ENCODE results near the gene SIK2. TPM values are rescaled to one million over a fixed set of nuclear protein-coding genes. Genes with fewer than 3 reads are reported as not detected.

The SIK2 gene
- total and polyA plus RNA-seq, 4 experiments from 2014 or later, result 0.04 to 13.8 (median 6.6) TPM

DNA sequence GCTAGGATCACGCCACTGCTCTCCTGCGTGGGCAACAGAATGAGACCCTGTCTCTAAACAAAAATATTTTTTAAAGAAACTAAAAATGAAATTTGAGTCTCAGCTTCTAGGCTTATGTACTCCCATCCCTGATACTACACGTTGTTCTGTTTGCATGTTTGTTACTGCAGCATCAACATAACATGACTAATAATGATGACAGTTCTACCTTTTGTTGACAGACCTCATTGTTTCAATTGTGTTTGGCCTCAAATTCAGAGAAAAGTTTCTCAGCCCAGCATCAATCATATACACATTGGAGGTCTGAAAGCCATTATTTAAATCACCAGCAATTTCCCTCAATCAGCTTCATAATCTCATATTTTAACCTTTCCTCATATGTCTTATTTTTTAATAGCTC lies 40.9 kb upstream of the SIK2 start:
- H3K9me3 ChIP-seq (ENCODE audit: control insufficient read depth in 1 of 2, low read length in 2 of 2), result no peaks in the 10 kb centered on the region
- no peaks in the 10 kb centered on the region for H3K27me3 Mint-ChIP-seq
- no peak for DNase-seq
- ChIA-PET POLR2A (ENCODE audit: partially characterized antibody) (interaction anchor here (1.2 kb wide), 1 partner anchor 8 kb away, joined by 3 read pairs; no protein-coding TSS in a partner anchor), CTCF (ENCODE audit: partially characterized antibody) (interaction anchor here (0.8 to 4.6 kb wide), 5 partner anchors 217 to 304 kb away, joined by 3 to 23 read pairs (median 7); no protein-coding TSS in a partner anchor)
- no peaks in the 10 kb centered on the region for H3K36me3 ChIP-seq (ENCODE audit: insufficient read depth, low read length)
- peaks cover 0 to 10% (median 6%) of the 10 kb centered on the region in 8 donors for H3K9me3 Mint-ChIP-seq
- H3K27ac ChIP-seq (ENCODE audit: low read depth, low read length), result no peak overlapping the region
- no peaks in the 10 kb centered on the region for H3K4me1 ChIP-seq (ENCODE audit: insufficient read depth, low read length)
- no peak overlapping the region for H3K27ac Mint-ChIP-seq
- no peaks in the 10 kb centered on the region for H3K36me3 Mint-ChIP-seq
- no peaks in the 10 kb centered on the region for H3K27me3 ChIP-seq (ENCODE audit: insufficient read depth, low read length)
- intact Hi-C loops (cut with micrococcal nuclease), result no loop called here
- no peak overlapping the region for H3K4me3 ChIP-seq (ENCODE audit: low read length in 2 of 2)
- no peaks in the 10 kb centered on the region for H3K4me1 Mint-ChIP-seq
- no peak overlapping the region for H3K4me3 Mint-ChIP-seq

DNA sequence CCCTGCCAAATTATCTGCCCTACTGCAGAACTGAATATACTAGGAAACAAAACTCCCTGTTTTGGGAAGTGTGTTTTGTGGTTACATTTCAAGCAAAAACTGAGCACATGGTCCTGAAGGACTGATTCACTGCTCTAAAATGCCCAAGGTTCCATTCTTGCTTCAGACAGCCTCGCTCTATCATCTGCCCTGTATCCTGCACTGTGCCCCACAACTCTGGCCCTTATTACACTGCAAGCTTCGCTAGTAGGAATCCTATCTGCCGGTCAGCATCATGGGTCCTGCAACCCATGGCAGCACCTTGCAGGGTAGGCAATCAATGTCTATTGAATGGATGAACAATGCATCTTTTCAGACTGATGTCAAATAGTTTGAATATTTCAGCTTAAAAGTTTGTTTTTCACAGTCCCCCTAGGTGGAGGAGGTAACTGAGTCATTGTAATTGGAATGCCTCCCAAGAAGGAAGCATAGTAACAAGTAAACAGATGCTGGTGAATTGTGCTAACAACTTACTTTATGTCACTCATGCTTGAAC lies 40.4 kb upstream of the SIK2 start:
- no peaks in the 10 kb centered on the region for H3K4me1 Mint-ChIP-seq
- H3K27ac ChIP-seq (ENCODE audit: low read depth, low read length), result no peak overlapping the region
- intact Hi-C loops (cut with micrococcal nuclease), result no loop called here
- H3K27ac Mint-ChIP-seq, result no peak overlapping the region
- no peak overlapping the region for H3K4me3 ChIP-seq (ENCODE audit: low read length in 2 of 2)
- H3K4me1 ChIP-seq (ENCODE audit: insufficient read depth, low read length), result no peaks in the 10 kb centered on the region
- no peaks in the 10 kb centered on the region for H3K36me3 ChIP-seq (ENCODE audit: insufficient read depth, low read length)
- H3K9me3 ChIP-seq (ENCODE audit: control insufficient read depth in 1 of 2, low read length in 2 of 2), result no peaks in the 10 kb centered on the region
- POLR2A ChIA-PET (ENCODE audit: partially characterized antibody), result interaction anchor here (1.2 kb wide), 1 partner anchor 8 kb away, joined by 3 read pairs; no protein-coding TSS in a partner anchor
- no peaks in the 10 kb centered on the region for H3K36me3 Mint-ChIP-seq
- no peaks in the 10 kb centered on the region for H3K27me3 Mint-ChIP-seq
- no peak for DNase-seq
- no peaks in the 10 kb centered on the region for H3K27me3 ChIP-seq (ENCODE audit: insufficient read depth, low read length)
- CTCF ChIA-PET (ENCODE audit: partially characterized antibody), result interaction anchor here (0.8 to 4.6 kb wide), 5 partner anchors 217 to 283 kb away, joined by 3 to 23 read pairs (median 7); no protein-coding TSS in a partner anchor
- no peak overlapping the region for H3K4me3 Mint-ChIP-seq
- peaks cover 0 to 4% (median 1%) of the 10 kb centered on the region in 8 donors for H3K9me3 Mint-ChIP-seq

DNA sequence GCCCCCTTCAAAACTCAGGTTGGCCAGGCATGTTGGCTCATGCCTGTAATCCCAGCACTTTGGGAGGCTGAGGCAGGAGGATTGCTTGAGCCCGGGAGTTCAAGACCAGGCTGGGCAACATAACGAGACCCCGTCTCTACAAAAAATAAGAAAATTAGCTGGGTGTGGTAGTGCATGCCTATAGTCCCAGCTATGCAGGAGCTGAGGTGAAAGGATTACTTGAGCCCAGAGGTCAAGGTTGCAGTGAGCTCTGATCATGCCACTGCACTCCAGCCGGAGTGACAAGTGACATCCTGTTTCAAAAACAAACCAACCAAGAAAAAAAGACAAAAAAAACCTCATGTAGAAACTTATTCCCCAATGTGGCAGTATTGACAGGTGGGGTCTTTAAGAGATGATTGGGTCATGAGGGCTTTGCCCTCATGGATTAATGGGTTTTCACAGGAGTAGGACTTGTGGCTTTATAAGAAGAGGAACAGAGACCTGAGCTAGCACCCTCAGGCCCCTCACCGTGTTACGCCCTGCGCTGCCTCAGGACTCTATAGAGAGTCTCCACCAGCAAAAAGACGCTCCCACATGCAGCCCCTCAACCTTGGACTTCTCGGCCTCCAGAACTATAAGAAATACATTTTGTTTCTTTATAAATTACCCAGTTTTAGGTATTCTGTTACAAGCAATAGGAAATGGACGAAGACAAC lies 39.4 kb upstream of the SIK2 start:
- Histone ChIP-seq H3K36me3 (ENCODE audit: insufficient read depth, low read length) (no peaks in the 10 kb centered on the region), H3K4me1 (ENCODE audit: insufficient read depth, low read length) (no peaks in the 10 kb centered on the region), H3K27me3 (ENCODE audit: insufficient read depth, low read length) (no peaks in the 10 kb centered on the region), H3K27ac (ENCODE audit: low read depth, low read length) (no peak overlapping the region), H3K9me3 (ENCODE audit: control insufficient read depth in 1 of 2, low read length in 2 of 2) (no peaks in the 10 kb centered on the region), H3K4me3 (ENCODE audit: low read length in 2 of 2) (no peak overlapping the region)
- Mint-ChIP-seq H3K27ac (no peak overlapping the region), H3K4me1 (no peaks in the 10 kb centered on the region), H3K9me3 (no peaks in the 10 kb centered on the region), H3K36me3 (no peaks in the 10 kb centered on the region), H3K27me3 (no peaks in the 10 kb centered on the region), H3K4me3 (no peak overlapping the region)
- DNase-seq, result no peak
- CTCF ChIA-PET (ENCODE audit: partially characterized antibody), result interaction anchor here (0.8 to 4.6 kb wide), 5 partner anchors 213 to 283 kb away, joined by 3 to 23 read pairs (median 5); no protein-coding TSS in a partner anchor
- intact Hi-C loops (cut with micrococcal nuclease), result no loop called here
- POLR2A ChIA-PET (ENCODE audit: partially characterized antibody), result no interaction called here

DNA sequence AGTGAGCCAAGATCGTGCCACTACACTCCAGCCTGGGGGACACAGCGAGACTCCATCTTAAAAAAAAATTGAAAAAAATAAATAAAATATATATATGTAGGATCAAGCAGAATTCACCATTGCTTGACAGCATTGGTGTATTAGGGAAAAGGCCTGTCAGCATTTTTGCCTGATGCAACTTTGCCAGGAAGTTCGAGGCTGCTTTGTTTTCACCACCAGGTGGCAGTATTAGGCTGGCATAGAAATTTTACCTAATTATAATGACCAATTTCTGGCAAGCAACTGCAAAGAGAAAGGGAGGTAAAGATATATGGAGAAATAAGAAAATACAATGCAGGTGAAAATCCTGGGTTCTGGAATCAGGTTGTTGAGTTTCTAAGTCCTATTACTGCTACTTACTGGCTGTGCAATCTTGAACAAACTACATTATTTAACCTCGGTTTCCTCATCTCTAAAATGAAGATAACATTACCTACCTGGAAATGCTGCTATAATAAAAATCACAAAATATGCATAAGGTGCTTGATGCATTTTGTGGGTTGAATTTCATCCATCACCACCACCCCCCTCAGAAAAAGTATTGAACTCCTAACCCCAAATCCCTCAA lies 37.0 kb upstream of the SIK2 start:
- H3K27me3 Mint-ChIP-seq, result peaks cover 0 to 4% of the 10 kb centered on the region in 2 donors

DNA sequence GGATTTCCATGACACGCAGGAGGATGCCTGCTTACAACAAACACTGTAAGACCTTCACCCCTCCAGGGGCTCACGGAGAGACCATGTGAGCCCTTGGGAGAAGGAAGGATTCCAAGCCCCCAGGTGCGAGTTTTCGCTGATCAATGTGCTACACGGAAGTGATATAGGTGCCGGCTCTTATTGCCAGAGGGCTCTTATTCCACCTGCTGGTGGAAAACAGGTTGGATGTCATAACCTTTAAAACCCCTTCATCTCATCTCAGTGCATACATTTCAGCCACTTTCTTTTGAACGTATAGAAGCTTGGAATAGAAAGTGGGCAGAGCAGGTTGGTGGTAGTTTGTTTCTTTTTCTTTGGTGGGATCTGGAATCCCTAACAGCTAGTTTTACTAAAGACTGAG lies 35.9 kb upstream of the SIK2 start:
- H3K4me1 Mint-ChIP-seq, result no peaks in the 10 kb centered on the region
- Histone ChIP-seq H3K9me3 (ENCODE audit: control insufficient read depth in 1 of 2, low read length in 2 of 2) (no peaks in the 10 kb centered on the region), H3K36me3 (ENCODE audit: insufficient read depth, low read length) (no peaks in the 10 kb centered on the region), H3K27ac (ENCODE audit: low read depth, low read length) (no peak overlapping the region), H3K4me1 (ENCODE audit: insufficient read depth, low read length) (no peaks in the 10 kb centered on the region), H3K4me3 (ENCODE audit: low read length in 2 of 2) (no peak overlapping the region), H3K27me3 (ENCODE audit: insufficient read depth, low read length) (no peaks in the 10 kb centered on the region)
- ChIA-PET CTCF (ENCODE audit: partially characterized antibody) (interaction anchor here (0.7 to 3.6 kb wide), 15 partner anchors 12 to 295 kb away, joined by 3 to 38 read pairs (median 3); no protein-coding TSS in a partner anchor), POLR2A (ENCODE audit: partially characterized antibody) (no interaction called here)
- intact Hi-C loops (cut with micrococcal nuclease), result no loop called here
- H3K36me3 Mint-ChIP-seq, result no peaks in the 10 kb centered on the region
- H3K9me3 Mint-ChIP-seq, result no peaks in the 10 kb centered on the region
- no peak overlapping the region for H3K27ac Mint-ChIP-seq
- no peak overlapping the region for H3K4me3 Mint-ChIP-seq
- no peak for DNase-seq
- H3K27me3 Mint-ChIP-seq, result peaks cover 3 to 6% of the 10 kb centered on the region in 2 donors

More for the DNA sequence above, 37.0 kb upstream of the SIK2 start:
- no peak overlapping the region for H3K4me3 ChIP-seq (ENCODE audit: low read length in 2 of 2)
- ChIA-PET POLR2A (ENCODE audit: partially characterized antibody) (no interaction called here), CTCF (ENCODE audit: partially characterized antibody) (interaction anchor here (1.0 to 4.6 kb wide), 7 partner anchors 211 to 282 kb away, joined by 3 to 38 read pairs (median 5); no protein-coding TSS in a partner anchor)
- H3K36me3 ChIP-seq (ENCODE audit: insufficient read depth, low read length), result no peaks in the 10 kb centered on the region
- Mint-ChIP-seq H3K9me3 (no peaks in the 10 kb centered on the region), H3K4me3 (no peak overlapping the region), H3K36me3 (no peaks in the 10 kb centered on the region), H3K27ac (no peak overlapping the region), H3K4me1 (no peaks in the 10 kb centered on the region)
- H3K27ac ChIP-seq (ENCODE audit: low read depth, low read length), result no peak overlapping the region
- H3K27me3 ChIP-seq (ENCODE audit: insufficient read depth, low read length), result no peaks in the 10 kb centered on the region
- H3K9me3 ChIP-seq (ENCODE audit: control insufficient read depth in 1 of 2, low read length in 2 of 2), result no peaks in the 10 kb centered on the region
- DNase-seq, result peak; percentile 47 to 58 (median 57)
- H3K4me1 ChIP-seq (ENCODE audit: insufficient read depth, low read length), result no peaks in the 10 kb centered on the region
- intact Hi-C loops (cut with micrococcal nuclease), result loop anchor here (1.0 kb wide), 2 partner anchors 212 to 276 kb away; no protein-coding TSS in a partner anchor

DNA sequence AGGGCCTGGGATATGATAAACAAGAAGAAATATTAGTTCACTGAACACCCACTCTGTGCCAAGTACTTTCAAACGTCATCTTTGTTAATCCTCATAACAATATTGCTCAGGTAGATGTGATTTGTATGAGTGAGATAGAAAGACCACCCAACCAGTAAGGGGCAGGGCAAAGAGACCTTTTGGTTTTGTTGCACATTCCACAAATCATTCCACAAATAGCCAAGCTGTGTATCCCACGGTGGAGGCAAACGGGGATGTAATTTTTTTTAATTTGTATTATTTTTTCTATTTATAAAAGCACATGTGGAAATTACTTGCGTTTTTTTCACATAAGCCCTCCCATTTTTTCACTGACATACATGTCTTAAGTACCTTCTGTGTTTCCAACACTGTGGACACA lies 32.8 kb upstream of the SIK2 start:
- Histone ChIP-seq H3K4me1 (ENCODE audit: insufficient read depth, low read length) (no peaks in the 10 kb centered on the region), H3K36me3 (ENCODE audit: insufficient read depth, low read length) (no peaks in the 10 kb centered on the region), H3K27ac (ENCODE audit: low read depth, low read length) (no peak overlapping the region), H3K4me3 (ENCODE audit: low read length in 2 of 2) (no peak overlapping the region), H3K27me3 (ENCODE audit: insufficient read depth, low read length) (no peaks in the 10 kb centered on the region), H3K9me3 (ENCODE audit: control insufficient read depth in 1 of 2, low read length in 2 of 2) (no peaks in the 10 kb centered on the region)
- ChIA-PET POLR2A (ENCODE audit: partially characterized antibody) (interaction anchor here (0.7 kb wide), 1 partner anchor 545 kb away, joined by 3 read pairs; no protein-coding TSS in a partner anchor), CTCF (ENCODE audit: partially characterized antibody) (interaction anchor here (0.7 to 0.8 kb wide), 2 partner anchors 11 to 195 kb away, joined by 3 read pairs; no protein-coding TSS in a partner anchor)
- H3K27ac Mint-ChIP-seq, result no peak overlapping the region
- intact Hi-C loops (cut with micrococcal nuclease), result no loop called here
- no peaks in the 10 kb centered on the region for H3K9me3 Mint-ChIP-seq
- H3K4me3 Mint-ChIP-seq, result no peak overlapping the region
- no peak for DNase-seq
- H3K36me3 Mint-ChIP-seq, result no peaks in the 10 kb centered on the region
- H3K4me1 Mint-ChIP-seq, result no peaks in the 10 kb centered on the region
- peaks cover 4 to 9% of the 10 kb centered on the region in 2 donors for H3K27me3 Mint-ChIP-seq

DNA sequence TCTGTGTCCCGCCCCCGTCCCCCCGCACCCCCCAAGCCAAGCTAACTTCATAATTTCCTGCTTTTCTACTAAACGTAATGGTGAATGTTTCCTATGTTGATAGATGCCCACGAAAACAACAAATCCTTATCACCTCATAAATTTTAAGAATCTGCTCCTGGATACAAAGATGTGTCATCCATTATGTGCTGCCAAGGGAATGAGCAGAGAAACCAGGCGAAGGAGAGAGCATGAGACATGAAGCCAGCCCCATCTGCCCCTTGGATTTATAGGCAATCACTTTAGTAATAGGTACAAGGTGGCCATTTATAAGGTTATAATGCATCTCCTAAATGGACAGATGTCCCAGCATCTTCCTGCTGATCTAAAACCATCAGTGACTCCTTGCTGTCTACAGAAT lies 31.5 kb upstream of the SIK2 start:
- no peak for DNase-seq
- Mint-ChIP-seq H3K27ac (no peak overlapping the region), H3K4me3 (no peak overlapping the region), H3K9me3 (no peaks in the 10 kb centered on the region), H3K4me1 (no peaks in the 10 kb centered on the region), H3K27me3 (peaks cover 4 to 9% of the 10 kb centered on the region in 2 donors), H3K36me3 (no peaks in the 10 kb centered on the region)
- Histone ChIP-seq H3K36me3 (ENCODE audit: insufficient read depth, low read length) (no peaks in the 10 kb centered on the region), H3K9me3 (ENCODE audit: control insufficient read depth in 1 of 2, low read length in 2 of 2) (no peaks in the 10 kb centered on the region), H3K27me3 (ENCODE audit: insufficient read depth, low read length) (no peaks in the 10 kb centered on the region), H3K27ac (ENCODE audit: low read depth, low read length) (no peak overlapping the region), H3K4me3 (ENCODE audit: low read length in 2 of 2) (no peak overlapping the region), H3K4me1 (ENCODE audit: insufficient read depth, low read length) (no peaks in the 10 kb centered on the region)
- intact Hi-C loops (cut with micrococcal nuclease), result no loop called here
- ChIA-PET POLR2A (ENCODE audit: partially characterized antibody) (no interaction called here), CTCF (ENCODE audit: partially characterized antibody) (interaction anchor here (0.9 kb wide), 1 partner anchor 207 kb away, joined by 3 read pairs; no protein-coding TSS in a partner anchor)

Measured in CD4-positive, alpha-beta memory T cell (primary cell).